Effector CD8-positive, alpha-beta T cell (primary cell): Measurements from ENCODE around the gene TTI1.
A peak's percentile ranks its signal among the peaks of the same experiment; 100 is the strongest.

ENCODE experiments used
- DNase-seq: peaks from one replicate; lab custom pipeline; 2025; lab: John Stamatoyannopoulos, UW
- total RNA-seq, 4 experiments: gene quantifications; one replicate each; lab custom pipeline; 2026; lab: John Stamatoyannopoulos, UW

The TTI1 gene
- total RNA-seq = 47.1 to 56.6 (median 52.0) reads per million in 4 experiments

GRCh38 chr20:38033330-38034107, at the start of gene TTI1, which contains the start of gene RPRD1B:
TSS of gene TTI1 (minus strand) at chr20:38033456. CDS start at chr20:38013816, 19,640 bp downstream.
TSS of gene RPRD1B (plus strand) at chr20:38033746. CDS start at chr20:38033948, 202 bp downstream.
- peak; percentile 81 for DNase-seq

GRCh38 chr20:38082894-38083293, 49.6 kb upstream of the TTI1 start:
- DNase-seq = no peak

- no peak for DNase-seq
These were observed 48.3 kb upstream of the TTI1 start for GRCh38 chr20:38081575-38081974.

GRCh38 chr20:38079353-38079752, 46.1 kb upstream of the TTI1 start:
- no peak for DNase-seq

- no peak for DNase-seq
These were observed 44.8 kb upstream of the TTI1 start for GRCh38 chr20:38078084-38078483.

- DNase-seq = no peak
These were observed 43.3 kb upstream of the TTI1 start for GRCh38 chr20:38076548-38076947.

GRCh38 chr20:38075161-38075998, 42.1 kb upstream of the TTI1 start:
- DNase-seq = no peak

GRCh38 chr20:38073307-38074071, 40.2 kb upstream of the TTI1 start:
- DNase-seq = no peak

GRCh38 chr20:38072898-38073297, 39.6 kb upstream of the TTI1 start:
- DNase-seq = no peak

GRCh38 chr20:38067717-38068365, 34.6 kb upstream of the TTI1 start:
- DNase-seq = no peak

- DNase-seq = no peak
These were observed 33.9 kb upstream of the TTI1 start for GRCh38 chr20:38066969-38067716.

- DNase-seq = no peak
These were observed 32.6 kb upstream of the TTI1 start for GRCh38 chr20:38065764-38066375.

- no peak for DNase-seq
These were observed 30.8 kb upstream of the TTI1 start for GRCh38 chr20:38063911-38064530.

GRCh38 chr20:38062890-38063289, 29.6 kb upstream of the TTI1 start:
- DNase-seq = no peak

- no peak for DNase-seq
These were observed 27.9 kb upstream of the TTI1 start for GRCh38 chr20:38061109-38061508.

- DNase-seq = no peak
These were observed 27.3 kb upstream of the TTI1 start for GRCh38 chr20:38060536-38060935.

- DNase-seq = no peak
These were observed 26.6 kb upstream of the TTI1 start for GRCh38 chr20:38059832-38060231.

- DNase-seq = peak; percentile 70
These were observed 24.2 kb upstream of the TTI1 start for GRCh38 chr20:38057351-38057972.

- DNase-seq = no peak
These were observed 22.6 kb upstream of the TTI1 start for GRCh38 chr20:38055848-38056247.
